Fibroblast of skin of back (primary cell): ENCODE results near the gene R3HDM4.

Experiments used
- DNase-seq: peaks from one replicate; pipeline ENCODE4 v3.0.0-alpha.2; 2013

Gene R3HDM4

DNA sequence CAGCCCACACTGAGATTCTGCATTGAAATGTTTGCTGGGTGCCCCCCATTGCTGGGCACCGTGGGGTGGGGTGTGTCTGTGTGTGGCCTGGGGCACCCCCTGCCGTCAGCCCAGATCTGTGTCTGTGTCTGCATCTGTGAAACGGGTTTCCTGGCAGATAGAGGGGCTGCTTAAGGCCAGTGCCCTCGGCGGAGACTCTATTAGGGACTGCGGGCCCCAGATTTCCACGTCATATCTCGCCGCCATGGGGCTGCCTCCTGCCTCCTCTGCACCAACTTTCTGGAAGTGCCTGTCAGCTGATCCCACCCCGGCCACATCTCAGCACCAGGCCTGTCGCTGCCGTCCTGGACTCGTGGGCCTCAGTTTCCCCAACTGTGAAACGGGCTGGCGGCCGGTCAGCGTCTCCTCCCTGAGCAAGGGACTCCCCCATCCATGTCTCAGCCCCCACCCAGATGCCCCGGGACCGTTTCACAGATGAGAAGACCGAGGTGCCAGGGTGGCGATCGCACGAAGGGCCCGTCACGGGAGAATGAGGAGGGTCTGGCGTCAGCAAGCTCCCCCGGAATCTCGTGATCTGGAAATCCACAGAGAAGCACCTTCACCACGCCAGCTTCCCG lies 34.2 kb upstream of the R3HDM4 start:
- DNase-seq = no peak

DNA sequence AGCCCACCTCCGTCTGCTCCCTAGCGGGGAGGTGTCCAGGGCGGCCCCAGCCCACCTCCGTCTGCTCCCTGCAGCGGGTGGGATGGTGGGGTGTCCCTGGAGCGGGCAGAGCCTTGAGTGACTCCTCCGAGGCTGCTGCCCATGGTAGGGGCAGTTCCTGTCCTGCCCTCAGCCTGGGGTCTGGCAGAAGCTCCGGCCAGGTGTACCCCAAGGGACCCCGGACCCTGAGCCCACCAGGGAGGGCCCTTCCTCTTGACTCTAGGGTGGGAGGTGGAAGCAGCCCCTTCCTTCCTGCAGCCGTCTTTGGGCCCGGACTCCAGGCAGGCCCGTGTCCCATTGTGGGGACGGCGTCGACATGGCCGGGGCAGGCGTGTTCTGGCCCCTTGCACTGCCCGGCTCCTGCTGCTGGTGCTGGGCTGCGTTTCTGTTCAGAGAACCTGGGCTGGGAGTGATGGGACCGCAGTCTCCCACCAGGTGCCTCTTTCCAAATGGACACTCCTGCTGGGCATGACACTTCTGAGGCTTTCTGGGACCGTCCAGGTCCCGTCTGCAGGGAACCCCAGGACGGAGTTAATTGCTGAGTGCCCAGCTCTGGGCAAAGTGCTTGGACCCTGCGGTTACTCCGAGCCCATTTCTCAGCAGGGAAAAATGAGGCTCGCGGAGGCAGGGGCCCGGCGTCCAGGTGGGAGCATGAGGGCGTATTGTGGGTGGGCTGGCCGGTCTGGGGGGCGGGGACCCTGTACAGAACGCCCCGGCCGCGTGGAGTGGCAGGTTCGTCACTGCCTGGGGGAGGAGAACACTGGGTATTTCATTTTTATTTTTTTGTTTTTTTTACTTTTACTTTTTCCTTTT lies 32.6 kb upstream of the R3HDM4 start:
- DNase-seq = no peak

DNA sequence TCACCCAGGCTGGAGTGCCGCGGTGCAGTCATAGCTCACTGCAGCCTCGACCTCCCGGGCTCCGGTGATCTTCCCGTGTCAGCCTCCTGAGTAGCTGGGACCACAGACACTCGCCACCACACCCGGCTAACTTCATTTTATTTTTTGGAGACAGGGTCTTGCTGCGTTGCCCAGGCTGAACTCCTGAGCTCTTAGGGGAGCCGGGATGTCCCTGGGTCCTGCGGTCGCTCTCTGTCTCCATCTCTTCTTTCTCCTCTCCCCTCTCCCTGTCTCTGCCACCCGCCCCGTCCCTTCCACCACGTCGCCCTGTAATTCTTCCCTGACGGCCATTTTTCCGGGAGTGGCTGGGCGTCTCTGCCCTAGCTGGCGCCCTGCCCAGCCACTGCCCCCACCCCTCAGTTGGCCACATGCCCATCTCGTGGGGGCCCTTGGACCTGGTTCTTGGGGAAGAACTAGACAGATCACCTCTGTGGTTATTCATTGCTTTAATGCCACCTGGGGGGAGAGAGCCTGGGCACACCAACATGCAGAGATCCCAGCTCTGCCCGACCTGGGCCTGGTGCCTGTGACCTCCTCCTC lies 31.7 kb upstream of the R3HDM4 start:
- DNase-seq = no peak

DNA sequence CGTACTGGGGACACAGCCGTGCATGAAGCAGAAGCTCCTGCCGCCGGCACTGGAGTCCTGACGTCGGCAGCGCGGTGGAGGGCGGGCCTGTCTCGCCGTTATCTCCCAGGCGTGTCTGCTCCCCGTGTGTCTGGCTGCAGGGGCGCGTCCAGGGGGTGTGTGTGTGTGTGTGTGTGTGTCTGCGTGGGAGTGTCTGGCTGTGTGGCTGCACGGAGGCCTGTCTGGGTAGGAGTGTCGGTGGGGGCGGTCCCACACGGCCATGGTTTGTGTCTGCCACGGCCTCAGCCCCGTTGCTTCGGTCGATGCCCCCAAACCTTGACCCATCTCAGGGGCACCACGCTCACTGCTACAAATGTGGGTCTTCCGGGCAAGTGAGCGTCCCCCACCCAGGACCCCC lies 31.1 kb upstream of the R3HDM4 start:
- no peak for DNase-seq

DNA sequence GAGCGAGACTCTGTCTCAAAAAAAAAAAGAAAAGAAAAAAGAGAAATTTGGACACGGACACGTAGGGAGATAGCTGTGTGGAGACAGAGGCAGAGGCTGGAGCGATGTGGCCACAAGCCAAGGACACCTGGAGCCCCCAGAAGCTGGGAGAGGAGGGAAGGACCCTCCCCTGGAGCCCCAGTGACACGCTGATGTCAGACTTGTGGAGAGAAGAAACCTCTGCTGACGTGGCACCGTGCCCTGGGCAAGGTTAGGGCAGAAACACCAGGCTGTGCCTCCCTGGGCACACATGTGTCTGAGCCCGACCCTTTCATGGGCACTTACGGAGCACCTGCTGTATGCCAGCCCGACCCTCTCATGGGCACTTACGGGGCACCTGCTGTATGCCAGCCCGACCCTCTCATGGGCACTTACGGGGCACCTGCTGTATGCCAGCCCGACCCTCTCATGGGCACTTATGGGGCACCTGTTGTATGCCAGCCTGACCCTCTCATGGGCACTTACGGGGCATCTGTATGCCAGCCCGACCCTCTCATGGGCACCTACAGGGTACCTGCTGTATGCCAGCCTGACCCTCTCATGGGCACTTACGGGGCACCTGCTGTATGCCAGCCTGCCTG lies 30.6 kb upstream of the R3HDM4 start:
- DNase-seq = no peak

DNA sequence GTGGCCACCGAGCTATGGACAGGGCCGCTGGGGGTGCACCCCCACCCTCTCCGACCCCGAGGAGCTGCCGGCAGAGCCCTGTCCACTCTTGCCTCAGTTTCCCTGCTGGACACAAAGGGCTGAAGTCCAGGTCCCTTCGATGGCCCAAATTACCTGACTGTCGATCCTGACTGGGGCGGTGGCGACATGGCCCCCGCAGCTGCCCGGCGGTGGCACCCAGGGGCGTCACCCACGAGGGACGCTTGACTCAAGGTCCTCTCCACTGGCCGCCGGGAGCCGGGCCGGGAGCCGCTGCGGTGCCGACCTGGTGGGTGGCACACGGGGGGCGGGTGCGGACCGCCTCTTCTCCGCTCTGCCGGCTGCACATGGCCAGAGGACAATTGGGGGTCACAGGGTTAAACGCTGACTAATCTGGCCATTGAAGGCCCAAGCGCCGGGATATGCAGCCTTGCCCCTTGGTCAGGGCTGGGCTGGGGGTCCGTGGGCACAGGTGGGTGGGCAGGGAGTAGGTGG lies 29.2 kb upstream of the R3HDM4 start:
- no peak for DNase-seq

DNA sequence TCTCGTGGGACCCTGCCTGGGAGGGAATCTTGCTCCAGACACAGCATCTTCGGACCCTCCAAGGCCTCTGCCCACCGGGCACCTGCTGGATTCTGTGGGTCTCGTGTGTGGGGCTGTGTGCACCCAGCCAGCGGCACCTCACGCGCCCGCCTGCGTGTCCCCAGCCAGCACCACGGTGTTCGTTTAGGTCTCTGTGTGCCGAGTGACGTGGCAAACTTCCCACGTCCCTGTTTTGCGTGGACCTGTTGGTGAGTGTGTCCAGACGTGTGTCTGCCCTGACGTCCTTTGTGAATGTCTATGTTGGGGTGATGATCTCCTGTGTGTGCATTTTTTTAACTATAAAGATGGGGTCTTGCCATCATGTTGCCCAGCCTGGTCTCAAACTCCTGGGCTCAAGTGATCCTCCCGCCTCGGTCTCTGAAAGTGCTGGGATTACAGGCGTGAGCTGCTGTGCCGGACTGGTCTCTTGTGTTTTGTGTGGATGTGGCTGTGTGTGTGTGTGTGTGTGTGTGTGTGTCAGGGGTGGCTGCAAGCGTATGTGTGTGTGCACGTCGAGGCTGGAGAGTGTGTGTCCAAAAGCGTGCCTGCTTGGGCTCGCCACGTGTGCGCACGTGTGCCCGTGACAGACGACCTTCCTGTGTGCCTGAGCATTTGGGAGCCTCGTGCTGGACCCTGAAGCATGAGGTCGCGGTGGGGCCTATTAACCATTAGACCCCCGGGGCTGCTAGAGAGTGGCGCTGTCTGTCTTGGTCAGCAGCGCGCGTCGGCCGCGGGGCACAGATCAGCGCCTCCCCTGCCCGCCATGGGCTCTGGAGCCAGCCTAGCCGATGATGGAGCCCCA lies 28.5 kb upstream of the R3HDM4 start:
- DNase-seq = no peak

DNA sequence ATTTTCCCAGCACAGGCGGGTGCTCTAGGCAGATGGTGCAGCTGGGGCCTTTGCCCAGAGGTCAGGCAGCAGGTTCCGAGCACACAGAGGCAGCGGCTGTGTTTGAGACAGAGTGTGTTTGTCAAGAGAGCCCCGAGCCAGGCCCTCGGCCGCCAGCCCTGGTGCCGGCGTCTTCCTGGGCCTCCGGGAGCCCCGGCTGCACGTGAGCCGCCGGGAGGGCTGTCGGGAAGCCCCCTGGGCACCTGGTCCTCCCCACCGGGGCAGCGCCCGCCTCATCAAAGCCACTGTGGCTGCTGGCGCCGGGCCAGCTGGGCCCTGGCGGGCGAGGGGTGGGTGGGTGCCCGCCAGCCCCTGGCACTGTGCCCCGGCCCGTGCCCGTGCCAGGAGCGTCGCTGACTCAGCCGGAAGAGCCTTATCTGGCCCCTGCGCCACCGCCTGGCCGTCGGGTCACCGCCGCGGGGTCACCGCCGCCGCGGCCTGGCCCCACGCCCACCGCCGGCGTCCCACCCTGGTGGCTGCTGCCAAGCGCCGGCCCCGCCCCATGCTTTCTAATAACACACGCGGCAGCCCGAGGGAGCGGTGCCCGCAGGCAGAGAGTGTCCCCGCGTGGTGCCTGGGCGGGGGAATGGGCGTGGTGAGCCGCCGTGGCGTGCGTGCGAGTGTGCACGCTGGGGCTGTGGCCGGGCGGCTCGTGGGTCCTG lies 27.7 kb upstream of the R3HDM4 start:
- no peak for DNase-seq

DNA sequence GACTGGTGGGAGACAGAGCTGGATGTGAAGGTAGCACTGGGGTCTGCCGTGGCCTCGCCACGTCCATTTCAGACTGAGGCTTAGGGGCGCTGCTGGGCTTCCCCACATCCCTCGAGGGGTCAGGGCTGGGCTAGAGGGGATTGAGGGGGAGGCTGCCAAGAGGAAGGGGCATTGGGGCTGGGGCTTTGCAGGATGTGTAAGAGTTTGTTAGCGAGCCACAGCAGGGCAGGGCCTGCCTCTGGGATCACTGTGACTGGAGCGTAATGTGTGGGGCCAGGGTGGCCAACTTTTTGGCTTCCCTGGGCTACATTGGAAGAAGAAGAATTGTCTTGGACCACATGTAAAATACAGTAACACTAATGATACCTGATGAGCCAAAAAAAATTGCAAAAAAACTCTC lies 26.9 kb upstream of the R3HDM4 start:
- no peak for DNase-seq

DNA sequence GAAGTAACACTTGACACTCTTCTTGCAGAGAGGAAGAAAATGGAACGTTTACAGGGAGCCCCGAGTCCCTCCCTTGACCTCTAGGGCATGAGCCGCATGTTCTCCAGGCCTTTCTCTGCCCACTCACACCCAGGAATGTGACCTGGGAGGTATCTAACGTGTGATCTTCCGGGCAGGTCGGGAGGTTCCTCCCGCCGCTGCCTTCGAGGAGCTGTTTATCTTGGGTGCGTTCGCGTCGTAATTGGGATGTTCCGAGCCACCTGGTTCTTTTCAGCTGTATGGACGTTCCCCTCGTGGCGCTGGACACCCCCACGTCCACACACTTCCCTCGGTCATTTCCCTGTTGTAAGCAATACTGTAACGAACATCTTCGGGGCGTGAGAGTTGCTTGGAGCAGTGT lies 26.4 kb upstream of the R3HDM4 start:
- no peak for DNase-seq

DNA sequence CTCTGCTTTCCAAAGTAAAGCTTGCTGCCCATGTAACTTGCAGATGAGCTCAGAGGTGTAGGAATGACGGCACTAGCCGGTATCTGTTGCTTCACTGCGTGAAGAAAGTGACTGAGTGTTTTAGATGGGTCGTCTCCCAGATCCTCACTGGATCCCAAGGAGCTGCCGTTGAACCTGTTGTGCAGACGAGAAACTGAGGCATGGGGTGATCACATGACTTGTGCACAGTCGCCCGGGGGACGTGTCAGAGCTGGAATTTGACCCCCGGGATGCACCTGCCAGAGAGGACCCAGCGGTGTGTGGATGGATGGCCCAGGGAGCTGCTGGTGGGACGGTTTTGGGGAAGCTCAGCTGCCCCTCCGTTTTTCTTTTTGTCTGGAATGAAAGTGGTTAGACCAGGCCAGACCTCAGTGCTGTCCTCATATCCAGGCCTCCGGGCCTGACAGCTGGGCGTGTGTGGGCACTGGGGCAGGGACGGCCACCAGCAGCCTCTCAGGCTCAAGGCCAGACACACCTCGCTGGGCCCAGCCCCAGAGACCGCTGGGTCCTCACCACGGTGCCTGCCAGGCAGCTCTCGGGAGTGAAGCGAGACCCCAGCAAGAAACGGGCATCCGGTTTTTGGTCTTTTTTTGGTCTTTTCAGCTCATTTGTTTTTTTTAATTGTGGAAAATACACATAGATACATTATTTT lies 25.4 kb upstream of the R3HDM4 start:
- no peak for DNase-seq

DNA sequence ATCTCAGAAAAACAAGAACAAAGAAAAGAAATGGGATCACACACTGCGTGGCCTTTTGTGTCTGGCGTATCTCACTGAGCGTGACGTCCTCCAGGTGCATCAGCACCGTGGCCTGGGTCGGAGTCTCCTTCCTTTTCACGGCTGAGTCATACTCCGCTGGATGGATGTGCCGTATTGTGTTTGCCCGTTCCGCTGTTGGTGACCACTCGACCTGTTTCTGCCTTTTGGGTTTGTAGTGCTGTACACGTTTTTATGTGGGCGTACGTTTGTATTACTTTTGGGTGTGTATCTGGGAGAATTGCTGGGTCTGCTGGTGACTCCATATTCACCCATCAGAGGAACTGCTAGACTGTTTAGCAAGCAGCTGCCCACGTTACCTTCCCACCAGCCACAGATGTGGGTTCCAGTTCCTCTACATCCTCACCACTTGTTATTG lies 24.3 kb upstream of the R3HDM4 start:
- no peak for DNase-seq

DNA sequence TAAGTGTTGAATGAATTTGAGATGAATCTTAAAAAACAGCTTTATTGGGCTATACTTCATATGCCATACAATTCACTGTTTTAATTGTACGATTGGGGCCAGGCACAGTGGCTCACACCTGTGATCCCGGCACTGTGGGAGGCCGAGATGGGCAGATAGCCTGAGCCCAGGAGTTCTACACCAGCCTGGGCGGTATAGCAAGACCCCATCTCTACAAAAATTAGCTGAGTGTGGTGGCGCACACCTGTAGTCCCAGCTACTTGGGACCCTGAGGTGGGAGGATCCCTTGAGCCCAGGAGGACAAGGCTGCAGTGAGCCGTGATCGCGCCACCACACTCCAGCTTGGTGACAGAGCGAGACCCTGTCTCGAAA lies 23.1 kb upstream of the R3HDM4 start:
- no peak for DNase-seq

DNA sequence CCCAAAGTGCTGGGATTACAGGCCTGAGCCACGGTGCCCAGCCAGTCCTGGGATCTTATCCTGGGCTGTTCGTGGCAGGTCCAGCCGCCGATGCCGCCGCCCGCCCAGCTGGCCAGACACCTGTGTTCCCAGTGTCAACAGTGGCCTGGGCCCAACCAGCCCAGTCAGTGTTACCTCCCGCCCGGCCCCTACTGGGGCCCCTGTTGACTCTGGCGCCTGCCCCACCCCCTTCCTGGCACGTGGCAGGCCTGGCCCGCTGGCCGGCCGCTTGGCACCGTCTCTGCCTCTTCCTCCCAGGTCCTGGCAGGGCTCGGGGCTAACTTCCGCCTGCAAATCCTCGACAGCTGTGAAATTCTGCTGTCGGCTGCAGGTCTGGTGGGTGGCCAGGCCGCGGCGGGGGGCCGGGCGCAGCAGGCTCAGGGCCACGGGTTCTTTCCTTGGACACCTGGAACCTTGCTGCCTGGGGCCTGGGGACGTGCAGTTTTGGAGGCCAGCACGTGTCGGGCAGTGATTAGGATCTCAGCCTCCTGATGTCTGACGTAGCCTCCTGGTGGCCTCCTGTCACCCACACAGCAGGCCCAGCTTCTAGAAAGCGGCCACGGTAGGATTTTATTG lies 22.0 kb upstream of the R3HDM4 start:
- DNase-seq = no peak

DNA sequence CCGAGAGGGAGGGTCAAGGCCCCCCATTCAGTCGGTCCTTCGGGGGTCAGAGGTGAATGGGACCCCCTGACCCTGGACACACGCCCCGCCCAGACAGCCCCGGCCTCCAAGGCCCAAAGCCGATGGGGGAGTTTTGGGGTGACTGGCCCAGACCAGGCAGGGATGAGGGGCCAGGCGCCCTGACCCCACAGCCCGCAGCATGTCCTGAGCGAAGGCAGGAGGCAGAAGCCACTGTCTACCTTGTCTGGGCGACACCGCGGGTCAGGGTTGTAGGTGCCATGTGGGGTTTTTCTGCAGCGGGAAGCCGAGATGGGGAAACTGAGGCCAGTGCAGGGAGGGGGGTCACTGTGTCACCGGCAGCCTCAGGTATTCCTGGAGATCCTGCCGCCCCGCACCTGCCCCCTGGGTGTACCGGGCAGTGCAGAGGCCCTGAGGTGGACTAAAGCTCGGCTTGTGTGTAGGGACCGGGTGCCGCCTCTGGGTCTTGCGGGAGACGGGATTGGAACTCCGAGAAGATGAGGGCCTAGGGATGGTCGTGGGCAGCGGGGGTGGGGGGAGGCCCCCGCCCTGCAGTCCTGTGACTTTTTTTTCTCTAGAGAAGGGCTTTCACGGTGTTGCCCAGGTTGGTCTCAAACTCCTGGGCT lies 21.3 kb upstream of the R3HDM4 start:
- no peak for DNase-seq

DNA sequence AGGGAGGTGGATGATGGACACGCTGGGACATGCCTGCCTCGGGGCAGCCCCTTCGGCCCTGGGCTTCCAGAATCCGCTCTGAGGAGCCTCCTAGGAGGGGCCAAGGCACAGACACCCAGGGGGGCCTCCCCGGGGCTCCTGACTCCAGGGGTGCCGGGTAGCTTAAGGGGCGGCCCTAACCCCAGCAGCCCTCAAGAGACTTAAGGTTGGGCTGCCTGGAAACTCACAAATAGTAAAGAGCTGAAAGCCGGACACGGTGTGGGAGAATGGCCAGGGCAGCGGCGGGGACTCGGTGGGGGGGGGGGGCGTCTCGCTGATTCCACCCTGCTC lies 20.5 kb upstream of the R3HDM4 start:
- no peak for DNase-seq

DNA sequence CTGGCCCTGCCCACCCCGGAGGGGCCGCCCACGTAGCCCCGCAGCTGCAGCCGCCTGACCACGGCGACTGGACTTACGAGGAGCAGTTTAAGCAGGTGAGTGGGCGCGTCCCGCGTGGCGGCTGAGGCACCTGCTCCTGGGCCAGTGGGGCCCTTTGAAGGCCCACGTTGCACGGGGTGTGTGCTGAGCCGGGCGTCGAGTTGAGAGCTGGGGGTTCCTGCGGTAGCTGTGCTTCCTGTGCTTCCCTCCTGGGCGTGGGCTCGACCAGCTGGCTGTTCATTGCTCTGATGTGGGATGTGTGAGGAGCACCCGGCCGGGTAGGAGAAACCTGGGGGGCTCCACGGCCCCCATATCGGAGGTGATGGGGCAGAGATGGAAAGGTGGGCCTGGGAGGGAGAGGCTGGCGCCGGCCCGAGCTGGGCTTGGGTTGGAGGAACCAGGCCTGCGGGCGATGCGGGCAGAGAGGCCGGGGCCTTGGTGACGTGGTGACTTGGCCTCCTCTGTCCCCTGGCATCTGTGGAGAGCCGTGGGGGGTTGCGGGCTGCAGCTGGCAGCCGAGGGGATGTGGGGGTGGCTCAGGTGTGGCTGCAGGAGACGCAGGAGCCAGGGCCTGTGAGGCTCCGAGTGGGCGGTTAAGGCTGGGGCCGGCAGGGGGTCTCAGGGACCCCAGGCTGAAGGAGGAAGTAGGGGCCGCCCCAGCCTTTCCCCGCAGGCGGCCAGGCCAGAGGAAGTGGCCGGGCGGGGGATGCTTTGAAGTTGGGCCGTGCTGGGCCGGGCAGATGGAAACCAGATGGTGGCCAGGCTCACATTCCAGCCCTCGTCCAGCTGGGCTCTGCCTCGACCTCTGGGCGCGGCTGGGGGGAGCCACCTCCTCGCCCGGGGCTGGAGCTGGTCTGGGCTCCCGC lies 19.9 kb upstream of the R3HDM4 start:
- peak; percentile 87 for DNase-seq

DNA sequence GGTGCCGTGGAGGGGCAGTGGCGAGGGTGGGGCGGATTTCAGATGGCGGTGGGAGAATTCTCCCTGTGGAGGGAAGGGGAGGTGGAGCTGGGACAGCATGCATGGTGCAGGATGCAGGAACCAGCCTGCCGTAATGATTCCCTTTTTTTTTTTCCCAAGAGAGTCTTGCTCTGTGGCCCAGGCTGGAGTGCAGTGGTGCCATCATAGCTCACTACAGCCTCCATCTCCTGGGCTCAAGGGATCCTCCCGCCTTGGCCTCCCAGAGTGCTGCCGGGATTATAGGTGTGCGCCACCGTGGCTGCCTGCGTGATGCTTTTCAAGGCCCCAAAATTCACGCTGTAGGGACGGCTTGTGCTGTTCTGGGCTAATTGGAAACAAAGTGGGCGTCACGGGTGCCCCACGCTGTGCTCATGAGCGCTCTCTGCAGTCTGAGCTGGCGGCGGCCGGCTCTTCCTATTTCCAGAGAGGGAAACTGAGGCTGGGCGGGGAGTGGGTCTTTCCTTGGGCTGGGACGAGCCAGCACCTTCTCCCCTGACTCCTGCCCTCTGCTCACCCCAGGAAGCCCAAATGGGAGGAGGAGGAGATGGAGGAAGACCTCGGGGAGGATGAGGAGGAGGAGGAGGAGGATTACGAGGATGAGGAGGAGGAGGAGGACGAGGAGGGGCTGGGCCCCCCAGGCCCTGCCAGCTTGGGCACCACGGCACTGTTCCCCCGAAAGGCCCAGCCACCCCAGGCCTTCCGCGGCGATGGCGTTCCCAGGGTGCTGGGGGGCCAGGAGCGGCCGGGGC lies 19.0 kb upstream of the R3HDM4 start:
- DNase-seq = no peak
